ENCODE data around the gene ZBTB49.

Gene ZBTB49

GRCh38 chr4:4274226-4274625 is 15.8 kb upstream of the ZBTB49 start:
- no peak for FAIRE-seq
- DNase-seq (ENCODE audit: insufficient read length, low spot score) = no peak

GRCh38 chr4:4277531-4277930 is 12.5 kb upstream of the ZBTB49 start:
- FAIRE-seq = no peak
- no peak for DNase-seq (ENCODE audit: insufficient read length, low spot score)

- no peak for DNase-seq (ENCODE audit: insufficient read length, low spot score)
- FAIRE-seq = no peak
Measured at GRCh38 chr4:4281787-4282186, 8.3 kb upstream of the ZBTB49 start.

GRCh38 chr4:4284827-4285618 is 5.0 kb upstream of the ZBTB49 start:
- FAIRE-seq = no peak
- no peak for DNase-seq (ENCODE audit: insufficient read length, low spot score)

- no peak for DNase-seq (ENCODE audit: insufficient read length, low spot score)
- FAIRE-seq = no peak
Measured at GRCh38 chr4:4288098-4288497, 2.0 kb upstream of the ZBTB49 start.

- DNase-seq (ENCODE audit: insufficient read length, low spot score) = no peak
- FAIRE-seq = no peak
Measured at GRCh38 chr4:4289055-4289454, 996 bp upstream of the ZBTB49 start.

GRCh38 chr4:4289597-4289940 is 482 bp upstream of the ZBTB49 start:
- no peak for DNase-seq (ENCODE audit: insufficient read length, low spot score)
- FAIRE-seq = no peak

- DNase-seq (ENCODE audit: insufficient read length, low spot score) = no peak
- no peak for FAIRE-seq
Measured at GRCh38 chr4:4293279-4293678, 3.2 kb downstream of the ZBTB49 start.

GRCh38 chr4:4296283-4296846 is 6.3 kb downstream of the ZBTB49 start:
- DNase-seq (ENCODE audit: insufficient read length, low spot score) (no peak), FAIRE-seq (no peak)

GRCh38 chr4:4299006-4299405 is 9.0 kb downstream of the ZBTB49 start:
- DNase-seq (ENCODE audit: insufficient read length, low spot score) (no peak), FAIRE-seq (no peak)

GRCh38 chr4:4302001-4302400 is 11.9 kb downstream of the ZBTB49 start:
- FAIRE-seq (no peak), DNase-seq (ENCODE audit: insufficient read length, low spot score) (no peak)

GRCh38 chr4:4302416-4302815 is 12.4 kb downstream of the ZBTB49 start:
- DNase-seq (ENCODE audit: insufficient read length, low spot score) (no peak), FAIRE-seq (no peak)

- no peak for DNase-seq (ENCODE audit: insufficient read length, low spot score)
- no peak for FAIRE-seq
Measured at GRCh38 chr4:4306920-4307319, 16.9 kb downstream of the ZBTB49 start.

- FAIRE-seq = no peak
Measured at GRCh38 chr4:4308800-4309441, 18.9 kb downstream of the ZBTB49 start.

GRCh38 chr4:4311193-4311592 is 21.1 kb downstream of the ZBTB49 start:
- DNase-seq (ENCODE audit: insufficient read length, low spot score) = no peak
- FAIRE-seq = no peak

More at GRCh38 chr4:4308800-4309441, 18.9 kb downstream of the ZBTB49 start:
- DNase-seq (ENCODE audit: insufficient read length, low spot score) = no peak

- FAIRE-seq = no peak
- DNase-seq (ENCODE audit: insufficient read length, low spot score) = no peak
Measured at GRCh38 chr4:4315461-4316149, 25.6 kb downstream of the ZBTB49 start.

- no peak for FAIRE-seq
- DNase-seq (ENCODE audit: insufficient read length, low spot score) = no peak
Measured at GRCh38 chr4:4316150-4316495, 26.1 kb downstream of the ZBTB49 start.

GRCh38 chr4:4317496-4318232 is 27.6 kb downstream of the ZBTB49 start:
- FAIRE-seq (no peak), DNase-seq (ENCODE audit: insufficient read length, low spot score) (no peak)

- no peak for DNase-seq (ENCODE audit: insufficient read length, low spot score)
- FAIRE-seq = no peak
Measured at GRCh38 chr4:4320528-4320927, 30.5 kb downstream of the ZBTB49 start.

- FAIRE-seq (no peak), DNase-seq (ENCODE audit: insufficient read length, low spot score) (no peak)
Measured at GRCh38 chr4:4320951-4321714, 31.1 kb downstream of the ZBTB49 start.

Data from HTR-8/SVneo (cell line).